Keratinocyte (primary cell): ENCODE data around the gene IL31RA. TPM values are rescaled to one million over a fixed set of nuclear protein-coding genes. Genes with fewer than 3 reads are reported as not detected.

Experiments used
- DNase-seq: peaks from one replicate; pipeline ENCODE4 v3.0.0-alpha.2; 2011; ENCODE audit warnings: low read depth, missing footprints, low spot score
- FAIRE-seq: peaks from 2 replicates; lab custom pipeline; 2011; peaks lifted over from hg19 to GRCh38; lab: Jason Lieb, UNC
- H2AFZ ChIP-seq: 2 replicates; pipeline ENCODE4 v1.6.0; 2012; ENCODE audit warnings: low read length, control low read depth, inconsistent platforms; ENCODE audit not compliant: control insufficient read depth
- H3K27ac ChIP-seq: 2 replicates; pipeline ENCODE4 v1.5.1; 2011; ENCODE audit warnings: low read length; ENCODE audit not compliant: control insufficient read depth, insufficient read depth
- H3K27me3 ChIP-seq: 3 replicates; pipeline ENCODE4 v1.6.0; 2011; ENCODE audit warnings: low read length; ENCODE audit not compliant: control insufficient read depth, insufficient read depth; ENCODE audit errors: extremely low read depth
- H3K36me3 ChIP-seq, 2 experiments: 2 replicates in 1 of 2; 3 replicates in 1 of 2; pipeline ENCODE4 v1.5.1; 2011; ENCODE audit warnings: low read length in 2 of 2, mild to moderate bottlenecking in 1 of 2; ENCODE audit not compliant: control insufficient read depth in 2 of 2, insufficient read depth in 2 of 2; ENCODE audit errors: extremely low read depth in 1 of 2
- H3K4me1 ChIP-seq: 3 replicates; pipeline ENCODE4 v1.5.1; 2011; ENCODE audit warnings: low read length; ENCODE audit not compliant: control insufficient read depth, insufficient read depth; ENCODE audit errors: extremely low read depth
- H3K4me2 ChIP-seq: 3 replicates; pipeline ENCODE4 v1.6.0; 2011; ENCODE audit warnings: low read depth, low read length; ENCODE audit not compliant: control insufficient read depth, insufficient read depth; ENCODE audit errors: extremely low read depth
- H3K4me3 ChIP-seq, 3 experiments: fragments of 200-600 bp in 1 of 3; sonication (generic) in 1 of 3; 2 replicates in 2 of 3; 3 replicates in 1 of 3; pipeline ENCODE4 v1.5.1; 2011 to 2016; ENCODE audit warnings: low read length in 3 of 3, mild to moderate bottlenecking in 3 of 3, control low read depth in 2 of 3, inconsistent platforms in 1 of 3, low read depth in 1 of 3, mixed read lengths in 1 of 3, mixed run types in 1 of 3, moderate library complexity in 1 of 3; ENCODE audit not compliant: control insufficient read depth in 2 of 3, insufficient read depth in 2 of 3; ENCODE audit errors: extremely low read depth in 1 of 3
- H3K79me2 ChIP-seq: 2 replicates; pipeline ENCODE4 v1.6.0; 2012; ENCODE audit warnings: low read length; ENCODE audit not compliant: control insufficient read depth, insufficient read depth
- H3K9ac ChIP-seq: 3 replicates; pipeline ENCODE4 v1.6.0; 2011; ENCODE audit warnings: low read length; ENCODE audit not compliant: control insufficient read depth, insufficient read depth; ENCODE audit errors: extremely low read depth
- H3K9me1 ChIP-seq: 3 replicates; pipeline ENCODE4 v1.6.0; 2011; ENCODE audit warnings: low read length; ENCODE audit not compliant: control insufficient read depth, insufficient read depth; ENCODE audit errors: extremely low read depth
- H3K9me3 ChIP-seq: 2 replicates; pipeline ENCODE4 v1.5.1; 2012; ENCODE audit warnings: low read depth, low read length; ENCODE audit not compliant: control insufficient read depth
- H4K20me1 ChIP-seq: 3 replicates; pipeline ENCODE4 v1.6.0; 2011; ENCODE audit warnings: low read length; ENCODE audit not compliant: control insufficient read depth, insufficient read depth; ENCODE audit errors: extremely low read depth
- EZH2 ChIP-seq: IDR thresholded peaks from one replicate; pipeline ENCODE4 v1.6.1; 2012; ENCODE audit warnings: inconsistent platforms, mild to moderate bottlenecking, low read length, moderate library complexity
- dilution Hi-C: fragments of 300-500 bp; cut with MboI; formaldehyde crosslinking; loops from one replicate; pipeline ENCODE4 v1.7.0; 2020; ENCODE audit warnings: low sequenced_read_pairs; ENCODE audit not compliant: extremely low pct_ligation_motif_present
- polyA plus RNA-seq, 5 experiments: library from polyadenylated mRNA; depleted of rRNA in 3 of 5; stranded (reverse) in 3 of 5; stranded (forward) in 1 of 5; unstranded in 1 of 5; fragments of >200 nt; gene quantifications; 1 replicate in 1 of 5; 2 replicates in 3 of 5; 3 replicates in 1 of 5; pipeline versions ENCODE4 v1.2.1 to v1.2.3, GENCODE V29; 2011 to 2012; ENCODE audit warnings: missing spikeins in 2 of 5, low read depth in 1 of 5, low replicate concordance in 1 of 5
- small RNA-seq, 3 experiments: library from RNA; depleted of rRNA; stranded (forward); fragments of <200 nt; gene quantifications; one replicate each; pipeline ENCODE3, GENCODE V24; 2012; ENCODE audit warnings: low read depth in 3 of 3, low replicate concordance in 1 of 3; ENCODE audit not compliant: insufficient read length in 3 of 3
- TF ChIP-seq, protein P1 (sequence below), 3 experiments: IDR thresholded peaks in 1 of 3; conservative IDR thresholded peaks in 1 of 3; optimal IDR thresholded peaks in 1 of 3; 2 replicates in 2 of 3; 3 replicates in 1 of 3; pipeline versions ENCODE3 to v1.5.1; 2011; ENCODE audit warnings: low read length in 3 of 3, mild to moderate bottlenecking in 3 of 3, moderate library complexity in 2 of 3, control low read depth in 1 of 3, inconsistent platforms in 1 of 3; ENCODE audit not compliant: insufficient read depth in 2 of 3; ENCODE audit errors: extremely low read depth in 1 of 3

Gene IL31RA
- polyA plus RNA-seq, 1 donor (not counting 4 experiments of a cell fraction or from before 2014, with no cell fraction given), result 6.0 TPM

DNA sequence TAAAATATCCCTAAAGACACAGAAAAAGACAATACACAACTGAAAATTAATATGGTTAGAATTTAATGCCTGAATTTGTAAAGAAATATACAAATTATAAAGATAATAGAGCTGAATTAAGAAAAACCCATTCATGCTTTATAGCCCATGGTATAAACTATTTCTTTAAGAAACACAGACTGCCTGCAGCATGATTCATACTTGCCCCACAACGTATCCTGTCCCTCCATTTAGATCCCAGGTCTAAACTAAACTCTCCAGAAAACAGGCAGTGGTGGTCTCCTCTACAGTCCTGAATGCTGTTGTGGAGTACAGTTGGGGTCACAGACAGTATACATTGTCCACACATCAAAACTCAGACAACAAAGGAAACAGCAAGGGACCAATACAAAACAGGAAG is 118.8 kb downstream of the IL31RA start:
- Histone ChIP-seq H4K20me1 (no peaks in the 10 kb centered on the region), H3K9ac (no peak overlapping the region), H2AFZ (peak overlapping the region; percentile 59), H3K9me3 (no peaks in the 10 kb centered on the region), H3K36me3 (peaks cover 3 to 10% of the 10 kb centered on the region in 2 experiments), H3K27me3 (no peaks in the 10 kb centered on the region), H3K79me2 (peaks cover 8% of the 10 kb centered on the region), H3K27ac (no peak overlapping the region), H3K9me1 (no peaks in the 10 kb centered on the region), H3K4me2 (peak overlapping the region; percentile 29), H3K4me1 (peaks cover 8% of the 10 kb centered on the region), H3K4me3 (no peak overlapping the region)
- FAIRE-seq (no peak), DNase-seq (no peak)
- TF ChIP-seq, protein P1, sequence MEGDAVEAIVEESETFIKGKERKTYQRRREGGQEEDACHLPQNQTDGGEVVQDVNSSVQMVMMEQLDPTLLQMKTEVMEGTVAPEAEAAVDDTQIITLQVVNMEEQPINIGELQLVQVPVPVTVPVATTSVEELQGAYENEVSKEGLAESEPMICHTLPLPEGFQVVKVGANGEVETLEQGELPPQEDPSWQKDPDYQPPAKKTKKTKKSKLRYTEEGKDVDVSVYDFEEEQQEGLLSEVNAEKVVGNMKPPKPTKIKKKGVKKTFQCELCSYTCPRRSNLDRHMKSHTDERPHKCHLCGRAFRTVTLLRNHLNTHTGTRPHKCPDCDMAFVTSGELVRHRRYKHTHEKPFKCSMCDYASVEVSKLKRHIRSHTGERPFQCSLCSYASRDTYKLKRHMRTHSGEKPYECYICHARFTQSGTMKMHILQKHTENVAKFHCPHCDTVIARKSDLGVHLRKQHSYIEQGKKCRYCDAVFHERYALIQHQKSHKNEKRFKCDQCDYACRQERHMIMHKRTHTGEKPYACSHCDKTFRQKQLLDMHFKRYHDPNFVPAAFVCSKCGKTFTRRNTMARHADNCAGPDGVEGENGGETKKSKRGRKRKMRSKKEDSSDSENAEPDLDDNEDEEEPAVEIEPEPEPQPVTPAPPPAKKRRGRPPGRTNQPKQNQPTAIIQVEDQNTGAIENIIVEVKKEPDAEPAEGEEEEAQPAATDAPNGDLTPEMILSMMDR (optimal IDR thresholded peaks at IDR 0.05 in 1 of 3, IDR thresholded peaks at IDR 0.05 in 1 of 3, conservative IDR thresholded peaks at IDR 0.05 in 1 of 3; ENCODE audit: extremely low read depth in 1 of 3, insufficient read depth in 2 of 3, low read length in 3 of 3), result no peak
- no peak for TF ChIP-seq EZH2
- dilution Hi-C loops, result no loop called here

Small RNAs within 50 kb of the gene (small RNA-seq; reads per million reads assigned to genes)
- 0 reads per million in 3 experiments for gene AC016596.1

Other genes with a start within 250 kb of the IL31RA start
- 18.9 to 43.3 TPM (median 39.9 TPM) in 3 replicates for gene SLC38A9, start 139.0 kb upstream of the IL31RA start, polyA plus RNA-seq
- 0.04 TPM in 1 of 3 replicates, not detected in the others for gene DDX4, start 113.3 kb upstream of the IL31RA start, polyA plus RNA-seq
- gene IL6ST, start 143.6 kb downstream of the IL31RA start, polyA plus RNA-seq, result 33.8 to 41.3 TPM (median 36.9 TPM) in 3 replicates